Peyer's patch (tissue), 4 donors: ENCODE measurements around the gene LIMA1. TPM values are rescaled to one million over a fixed set of nuclear protein-coding genes. Genes with fewer than 3 reads are reported as not detected.

Source experiments
- DNase-seq, 3 donors: peaks; one replicate each; pipeline ENCODE4 v3.0.0-alpha.2; 2017 to 2019
- H3K27ac ChIP-seq, 4 donors: fragments of 200-600 bp; sonication (generic); one replicate each; pipeline ENCODE4 v1.5.1; 2016 to 2019
- H3K27me3 ChIP-seq, 2 donors: fragments of 200-600 bp; sonication (generic); one replicate each; pipeline ENCODE4 v1.5.1; 2019
- H3K36me3 ChIP-seq, 3 donors: fragments of 200-600 bp; sonication (generic); one replicate each; pipeline ENCODE4 v1.5.1; 2016 to 2019
- H3K4me1 ChIP-seq, 4 donors: fragments of 200-600 bp; sonication (generic); one replicate each; pipeline ENCODE4 v1.5.1; 2016 to 2019
- H3K4me3 ChIP-seq, 4 donors: fragments of 200-600 bp; sonication (generic); 1 replicate in 3 of 4; 2 replicates in 1 of 4; pipeline ENCODE4 v1.5.1; 2016 to 2019; ENCODE audit warnings: mild to moderate bottlenecking in 1 of 4
- H3K9me3 ChIP-seq, 4 donors: fragments of 200-600 bp; sonication (generic); one replicate each; pipeline ENCODE4 v1.5.1; 2016 to 2019; ENCODE audit warnings: mild to moderate bottlenecking in 1 of 4
- POLR2A ChIP-seq, 2 donors: fragments of 450-650 bp; IDR thresholded peaks; one replicate each; pipeline ENCODE4 v1.5.1; 2017; ENCODE audit warnings: antibody characterized with exemption in 2 of 2, mild to moderate bottlenecking in 2 of 2, moderate library complexity in 2 of 2
- small RNA-seq, 2 donors: library from RNA; depleted of rRNA; stranded (forward); fragments of <200 nt; gene quantifications; one replicate each; pipeline ENCODE3, GENCODE V24; 2016
- total RNA-seq, 4 donors: library from RNA; depleted of rRNA; stranded (reverse); fragments of >200 nt; gene quantifications; one replicate each; pipeline ENCODE4 v1.1.0, GENCODE V29; 2016
- TF ChIP-seq, protein P1 (sequence below), 6 experiments: fragments of 450-650 bp in 4 of 6; fragments of 200-600 bp in 2 of 6; sonication (generic) in 1 of 6; IDR thresholded peaks; one replicate each; pipeline ENCODE4 v1.5.1; 2017 to 2019; ENCODE audit warnings: antibody characterized with exemption in 6 of 6, mild to moderate bottlenecking in 3 of 6, moderate library complexity in 1 of 6

LIMA1 gene
- total RNA-seq, 4 donors from 2014 or later: 253 to 280 (median 274) TPM

DNA sequence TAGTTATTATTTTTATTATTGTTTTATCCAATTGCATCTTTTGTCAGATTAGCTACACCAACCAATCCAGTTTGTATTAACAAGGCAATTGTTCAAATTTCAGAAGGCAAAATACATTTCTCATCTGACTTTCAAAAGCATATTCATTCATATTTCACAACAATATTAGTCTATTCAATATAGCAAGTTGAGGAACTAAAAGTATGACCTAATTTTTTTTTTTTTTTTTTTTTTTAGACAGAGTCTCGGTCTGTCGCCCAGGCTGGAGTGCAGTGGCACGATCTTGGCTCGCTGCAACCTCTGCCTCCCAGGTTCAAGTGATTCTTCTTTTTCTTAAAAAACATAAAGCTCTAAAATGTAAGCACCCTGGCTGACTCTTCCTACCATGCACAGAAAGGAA lies 154.0 kb downstream of the LIMA1 start:
- Histone ChIP-seq H3K27me3 (no peaks in the 10 kb centered on the region), H3K9me3 (no peaks in the 10 kb centered on the region), H3K4me3 (no peak overlapping the region), H3K27ac (no peak overlapping the region), H3K4me1 (peaks cover 0 to 10% (median 0%) of the 10 kb centered on the region in 4 donors), H3K36me3 (peaks cover 0 to 61% (median 6%) of the 10 kb centered on the region in 3 donors)
- DNase-seq: no peak
- TF ChIP-seq POLR2A (IDR thresholded peaks at IDR 0.05): no peak
- TF ChIP-seq, protein P1, sequence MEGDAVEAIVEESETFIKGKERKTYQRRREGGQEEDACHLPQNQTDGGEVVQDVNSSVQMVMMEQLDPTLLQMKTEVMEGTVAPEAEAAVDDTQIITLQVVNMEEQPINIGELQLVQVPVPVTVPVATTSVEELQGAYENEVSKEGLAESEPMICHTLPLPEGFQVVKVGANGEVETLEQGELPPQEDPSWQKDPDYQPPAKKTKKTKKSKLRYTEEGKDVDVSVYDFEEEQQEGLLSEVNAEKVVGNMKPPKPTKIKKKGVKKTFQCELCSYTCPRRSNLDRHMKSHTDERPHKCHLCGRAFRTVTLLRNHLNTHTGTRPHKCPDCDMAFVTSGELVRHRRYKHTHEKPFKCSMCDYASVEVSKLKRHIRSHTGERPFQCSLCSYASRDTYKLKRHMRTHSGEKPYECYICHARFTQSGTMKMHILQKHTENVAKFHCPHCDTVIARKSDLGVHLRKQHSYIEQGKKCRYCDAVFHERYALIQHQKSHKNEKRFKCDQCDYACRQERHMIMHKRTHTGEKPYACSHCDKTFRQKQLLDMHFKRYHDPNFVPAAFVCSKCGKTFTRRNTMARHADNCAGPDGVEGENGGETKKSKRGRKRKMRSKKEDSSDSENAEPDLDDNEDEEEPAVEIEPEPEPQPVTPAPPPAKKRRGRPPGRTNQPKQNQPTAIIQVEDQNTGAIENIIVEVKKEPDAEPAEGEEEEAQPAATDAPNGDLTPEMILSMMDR (IDR thresholded peaks at IDR 0.05): no peak

DNA sequence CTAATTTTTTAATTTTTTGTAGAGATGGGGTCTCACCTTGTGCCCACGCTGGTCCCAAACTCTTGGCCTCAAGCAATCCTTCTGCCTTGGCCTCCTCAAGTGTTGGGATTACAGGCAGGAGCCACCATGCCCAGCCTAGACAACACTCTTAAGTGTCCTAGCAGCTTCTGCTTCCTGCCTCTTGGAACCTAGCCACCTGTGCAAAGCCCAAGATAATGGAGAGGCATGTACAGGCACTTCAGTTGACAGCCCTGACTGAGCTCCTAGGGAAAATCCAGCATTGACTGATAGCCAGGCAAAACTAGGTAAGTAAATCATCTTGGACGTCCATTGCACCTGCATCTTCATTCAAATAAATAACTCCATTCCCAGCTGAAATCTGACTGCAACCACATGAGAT lies 155.8 kb downstream of the LIMA1 start:
- no peak for DNase-seq
- TF ChIP-seq, protein P1 (IDR thresholded peaks at IDR 0.05): no peak

More for the DNA sequence above, 155.8 kb downstream of the LIMA1 start:
- Histone ChIP-seq H3K27ac (no peak overlapping the region), H3K4me1 (peaks cover 0 to 8% (median 0%) of the 10 kb centered on the region in 4 donors), H3K27me3 (no peaks in the 10 kb centered on the region), H3K36me3 (peaks cover 0 to 65% (median 6%) of the 10 kb centered on the region in 3 donors), H3K4me3 (no peak overlapping the region), H3K9me3 (no peaks in the 10 kb centered on the region)

Small RNA genes within 50 kb of the gene (small RNA-seq; reads per million reads assigned to genes)
- gene MIR1293: 0 reads per million in 2 donors
- 0 reads per million in 2 donors for gene RNU6-1093P

Other genes with a start within 250 kb of the LIMA1 start
- 1 to 10 TPM in 2 of 4 donors, under 1 TPM in 1, not detected in 1; 0.70 to 5.7 (median 1.5) TPM for gene ASIC1, start 225.9 kb downstream of the LIMA1 start, total RNA-seq
- 100 to 1,000 TPM in 2 of 4 donors, 10 to 100 TPM in 2; 76.5 to 126 (median 95.1) TPM for gene SMARCD1, start 198.2 kb downstream of the LIMA1 start, total RNA-seq
- 100 to 1,000 TPM in 3 of 4 donors, 10 to 100 TPM in 1; 41.3 to 409 (median 291) TPM for gene GPD1, start 179.5 kb downstream of the LIMA1 start, total RNA-seq
- 100 to 1,000 TPM in 1 of 4 donors, 10 to 100 TPM in 3; 75.3 to 115 (median 86.4) TPM for gene COX14, start 171.3 kb downstream of the LIMA1 start, total RNA-seq
- gene CERS5, start 116.2 kb downstream of the LIMA1 start, total RNA-seq: 10 to 100 TPM; 15.2 to 84.2 (median 23.2) TPM
- gene FAM186A, start 113.1 kb upstream of the LIMA1 start, total RNA-seq: not detected
- gene LARP4, start 117.4 kb upstream of the LIMA1 start, total RNA-seq: 10 to 100 TPM; 25.2 to 55.3 (median 38.1) TPM
- gene DIP2B, start 221.5 kb upstream of the LIMA1 start, total RNA-seq: 10 to 100 TPM; 28.0 to 73.4 (median 42.5) TPM